Fibroblast of skin of left biceps (primary cell): Measurements from ENCODE around the gene UNC5B.

Source experiments
- DNase-seq, 2 experiments: peaks; one replicate each; pipeline ENCODE4 v3.0.0-alpha.2; 2013; ENCODE audit warnings: low read depth in 2 of 2

Gene UNC5B

GRCh38 chr10:71239946-71240795, 27.8 kb downstream of the UNC5B start:
- DNase-seq: no peak

- peak; percentile 65 to 71 for DNase-seq
Measured at GRCh38 chr10:71241114-71241829, 28.9 kb downstream of the UNC5B start.

GRCh38 chr10:71241830-71242621, 29.7 kb downstream of the UNC5B start:
- DNase-seq: no peak

DNA sequence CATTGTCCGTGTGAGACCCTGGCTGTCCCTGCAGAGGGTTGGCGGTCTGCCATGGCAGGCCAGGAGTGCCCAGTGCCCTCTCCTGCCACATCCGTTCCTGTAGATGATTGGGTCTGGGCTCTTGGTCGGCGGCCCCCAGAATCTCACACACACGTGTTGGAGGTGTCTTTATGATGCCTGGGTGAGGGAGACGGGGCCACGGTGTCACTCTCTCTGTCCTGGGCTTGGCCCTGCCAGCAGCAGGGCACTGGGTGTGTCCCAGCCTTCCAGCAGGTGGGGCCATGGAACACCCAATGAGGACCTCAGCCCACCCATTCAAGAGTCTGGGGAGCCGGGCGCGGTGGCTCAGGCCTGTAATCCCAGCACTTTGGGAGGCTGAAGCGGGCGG, 30.2 kb downstream of the UNC5B start:
- DNase-seq: no peak

- DNase-seq: no peak
Measured at GRCh38 chr10:71243756-71244395, 31.5 kb downstream of the UNC5B start.

GRCh38 chr10:71244431-71245419, 32.4 kb downstream of the UNC5B start:
- DNase-seq: peak; percentile 75 to 80

DNA sequence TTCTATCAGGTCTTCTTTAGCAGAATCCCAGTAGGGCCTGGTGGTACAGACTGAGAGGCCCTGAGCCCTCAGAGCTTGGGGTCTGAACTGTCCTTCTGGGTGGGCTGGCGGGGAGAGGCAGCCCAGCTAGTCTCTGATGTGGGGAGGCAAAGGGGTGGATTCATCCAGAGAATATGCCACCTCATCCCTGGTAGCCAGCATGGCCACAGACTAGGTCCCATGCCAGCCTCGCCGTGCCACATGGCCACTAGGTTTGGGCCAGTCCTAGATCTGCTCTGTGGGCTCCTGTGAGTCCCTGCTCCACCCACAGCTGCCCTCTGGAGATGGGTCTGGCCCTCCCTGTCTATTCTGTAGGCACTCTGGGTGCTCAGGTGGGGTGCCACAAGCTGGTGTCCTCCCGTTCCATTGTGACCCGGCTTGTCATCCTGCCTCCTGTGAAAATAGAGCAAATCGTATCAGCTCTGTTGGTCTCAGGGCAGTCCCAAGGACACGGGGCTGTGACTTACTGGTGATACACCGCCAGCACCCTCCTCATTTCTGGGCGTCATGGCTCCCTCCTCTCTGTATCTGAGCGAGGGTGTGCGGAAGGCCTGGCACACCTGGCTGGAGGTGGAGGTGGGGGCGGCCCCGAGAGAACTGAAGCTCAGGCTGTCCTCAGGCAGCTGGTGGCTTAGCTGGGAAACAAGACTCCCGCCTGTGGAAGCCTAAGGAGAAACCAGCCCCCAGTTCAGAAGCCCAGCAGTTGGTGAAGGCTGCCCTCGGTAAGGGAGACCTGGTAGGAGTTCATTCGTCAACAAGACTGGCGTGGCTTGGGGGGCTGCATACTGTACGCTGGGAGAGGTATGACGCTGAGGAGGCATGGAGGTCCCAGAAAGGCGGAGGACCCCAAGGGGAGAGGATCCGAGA, 33.3 kb downstream of the UNC5B start:
- no peak for DNase-seq

DNA sequence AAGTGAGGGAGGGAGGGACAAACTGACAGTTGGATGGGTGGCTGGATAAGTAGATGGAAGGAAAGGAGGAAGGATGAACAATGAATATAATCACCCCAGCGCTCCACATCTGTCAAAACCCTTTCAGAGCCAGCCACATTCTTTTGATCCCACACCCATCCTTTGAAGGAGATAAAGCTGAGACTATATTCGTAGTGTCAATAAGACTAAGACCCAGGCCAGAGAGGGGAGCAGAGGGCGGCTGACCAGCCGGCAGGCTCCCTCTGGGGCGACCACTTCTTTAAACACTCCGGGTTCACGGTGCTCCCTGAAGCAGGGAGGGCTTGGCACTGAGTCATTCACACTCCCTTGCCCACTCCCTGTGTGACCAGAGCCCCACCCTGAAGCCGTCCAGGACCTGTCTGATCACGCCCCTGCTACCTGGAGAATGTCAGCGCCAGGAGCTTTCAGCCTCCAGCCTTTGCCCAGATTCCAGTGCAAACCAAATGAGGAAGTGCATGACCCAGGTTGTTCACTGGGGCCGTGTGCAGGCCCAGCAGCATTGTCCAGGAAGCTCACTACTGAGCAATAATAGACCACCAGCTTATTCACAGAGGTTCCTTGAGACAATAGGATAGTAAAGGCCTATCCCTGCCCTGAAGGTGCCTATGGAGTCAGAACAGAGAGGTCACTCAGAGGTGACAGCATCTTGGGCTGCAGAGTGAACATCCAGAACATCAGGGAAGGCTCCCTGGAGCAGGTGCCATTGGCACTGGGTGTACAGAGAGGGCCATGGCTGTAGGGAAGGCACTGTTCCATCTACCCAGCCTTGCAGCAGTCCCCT, 34.4 kb downstream of the UNC5B start:
- DNase-seq: no peak

DNA sequence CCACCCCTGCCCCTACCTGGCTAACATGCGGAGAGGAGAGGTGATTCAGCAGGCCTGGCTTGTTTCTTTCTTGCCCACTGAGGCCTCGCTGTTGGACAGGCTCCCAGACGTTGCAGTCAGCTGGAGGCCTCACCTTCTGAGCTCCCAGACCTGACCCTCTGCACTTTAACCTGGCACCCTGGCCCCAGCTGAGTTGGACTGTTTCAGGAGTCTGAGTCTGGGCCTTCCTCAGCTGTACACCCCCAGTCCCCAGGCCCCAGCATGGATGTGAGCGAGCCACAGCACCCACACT, 35.0 kb downstream of the UNC5B start:
- DNase-seq: no peak

DNA sequence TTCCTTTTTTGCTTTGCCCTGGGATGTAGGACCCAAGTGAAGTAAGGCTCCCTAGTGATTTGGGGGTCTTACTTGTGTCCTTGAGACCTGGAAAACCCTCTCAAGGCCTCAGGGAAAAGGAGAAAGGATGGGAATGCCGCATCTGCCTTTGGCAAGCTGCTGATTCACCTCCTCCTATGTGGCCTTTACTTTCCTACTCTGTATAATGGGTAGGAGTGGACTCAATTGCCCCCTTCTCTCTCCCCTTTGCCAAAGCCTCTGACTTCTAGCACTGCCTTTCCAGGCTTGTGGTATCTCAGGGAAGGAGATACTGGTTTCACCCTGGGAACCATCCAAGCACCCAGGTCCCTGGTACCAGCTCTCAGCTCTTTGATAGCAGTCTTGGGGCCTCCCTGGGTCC, 35.4 kb downstream of the UNC5B start:
- DNase-seq: no peak

DNA sequence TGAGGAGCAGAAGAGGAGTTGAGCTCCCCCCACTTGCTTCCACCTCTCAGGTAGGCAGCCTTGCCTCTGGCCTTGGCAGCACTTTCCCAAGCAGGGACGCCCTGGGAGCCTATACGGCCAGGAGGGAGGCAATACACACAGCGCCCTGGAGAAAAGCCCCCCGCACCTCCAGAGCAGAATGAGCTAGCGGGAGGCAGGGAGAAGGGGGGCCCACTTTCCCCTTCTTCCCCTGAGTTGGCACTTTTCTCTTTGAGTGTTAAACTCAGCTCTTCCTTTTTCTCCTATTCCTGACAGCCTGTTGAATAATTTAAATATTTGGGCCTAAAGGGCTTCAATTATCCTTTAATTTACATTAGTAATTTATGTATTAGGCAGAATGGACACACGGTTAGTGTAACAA, 35.8 kb downstream of the UNC5B start:
- no peak for DNase-seq

DNA sequence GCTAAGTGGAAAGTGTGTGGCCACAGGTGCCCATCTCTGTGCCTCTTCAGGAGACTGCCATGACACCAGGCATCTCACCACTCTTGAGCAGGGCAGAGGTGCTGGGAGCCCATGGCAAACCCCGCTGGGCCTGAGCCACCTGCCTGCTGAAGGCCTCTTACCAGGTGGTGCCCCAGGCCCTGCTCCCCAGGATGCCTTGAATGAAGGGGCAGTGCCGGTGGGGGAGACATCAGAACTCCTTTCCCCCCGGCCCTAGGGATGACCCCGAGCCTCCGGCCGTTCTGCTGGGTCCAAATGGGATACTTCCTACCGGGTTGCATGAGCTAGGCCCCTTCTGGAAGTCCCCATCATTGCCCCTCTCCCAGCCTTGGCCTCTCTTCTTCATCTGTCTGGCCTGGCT, 37.6 kb downstream of the UNC5B start:
- no peak for DNase-seq

DNA sequence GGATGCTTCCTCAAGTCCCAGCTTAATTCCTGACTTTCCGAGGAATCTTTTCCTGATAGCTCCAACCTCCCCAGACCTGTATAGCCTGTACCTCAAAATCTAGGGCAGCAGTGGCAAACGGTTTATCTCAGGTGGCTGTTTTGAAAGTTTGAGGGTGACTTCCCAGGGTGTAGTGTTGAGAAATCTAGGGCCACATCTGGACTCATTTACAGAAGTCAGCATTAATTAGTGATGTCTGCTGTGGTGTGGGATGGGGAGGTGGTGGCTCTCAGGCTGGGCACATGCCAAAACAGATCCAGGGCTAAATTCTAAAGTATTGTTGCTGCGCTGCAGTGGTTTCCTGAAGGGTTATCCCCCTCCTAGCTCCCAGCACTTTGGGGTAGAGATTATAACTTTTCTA, 38.0 kb downstream of the UNC5B start:
- no peak for DNase-seq

DNA sequence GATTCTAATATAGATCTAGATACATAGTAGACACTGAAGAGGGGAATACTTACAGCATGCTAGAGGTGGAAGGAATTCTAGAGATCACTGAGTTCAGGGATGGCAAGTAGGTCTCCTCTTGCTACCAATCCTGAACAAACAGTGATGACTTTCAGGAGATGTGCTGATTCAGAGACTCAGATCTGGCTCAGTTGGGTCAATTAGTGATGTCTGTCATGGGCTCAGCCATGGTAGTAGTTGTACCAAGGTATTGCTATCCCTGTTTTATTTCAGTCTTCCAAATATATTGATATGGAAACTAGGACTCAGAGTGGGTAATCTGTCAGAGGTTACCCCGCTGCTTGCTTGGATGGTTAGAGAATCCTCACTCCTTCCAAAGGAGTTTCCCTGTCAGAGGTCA, 38.5 kb downstream of the UNC5B start:
- no peak for DNase-seq

- DNase-seq: no peak
Measured at GRCh38 chr10:71251319-71251718, 38.9 kb downstream of the UNC5B start.

GRCh38 chr10:71252220-71252619, 39.9 kb downstream of the UNC5B start:
- no peak for DNase-seq

DNA sequence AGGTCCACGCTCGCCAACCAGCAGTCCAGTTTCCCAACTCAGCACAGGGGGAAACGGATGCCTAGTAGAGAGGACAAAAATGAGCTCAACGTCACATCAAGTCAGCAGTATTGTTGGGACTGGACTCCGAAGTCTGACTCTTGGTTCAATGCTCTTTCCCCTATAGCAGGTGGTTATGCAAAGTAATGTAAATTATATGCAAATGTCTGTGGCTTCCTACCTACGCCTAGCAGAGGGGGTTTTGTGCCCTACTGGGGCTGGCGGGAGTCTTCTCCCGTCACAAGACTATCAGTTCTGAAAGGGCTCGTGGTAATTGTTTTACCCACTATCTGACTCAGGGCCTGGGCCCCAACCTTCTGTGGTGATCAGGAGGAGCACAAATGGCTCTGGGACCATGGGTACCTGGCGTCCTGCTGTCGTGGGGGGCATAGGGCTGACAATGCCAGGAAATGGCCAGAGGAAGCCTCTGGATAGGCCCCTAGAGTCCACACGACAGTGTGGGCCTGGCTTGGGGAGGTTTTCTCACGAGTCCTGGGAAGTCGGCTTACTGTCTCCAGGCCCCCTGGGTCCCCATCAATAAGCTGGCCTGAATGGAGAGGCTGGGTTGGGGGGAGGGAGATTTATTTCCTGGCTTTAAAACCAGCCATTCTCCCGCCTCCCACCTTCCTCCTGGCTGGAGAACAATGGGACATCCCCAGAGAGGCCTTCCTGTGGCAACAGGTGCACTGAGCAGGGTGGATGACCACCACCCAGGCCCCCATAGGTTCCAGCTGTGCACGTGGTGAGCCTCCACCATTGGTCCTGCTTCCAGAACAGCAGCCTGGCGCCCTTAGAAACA, 41.8 kb downstream of the UNC5B start:
- DNase-seq: no peak
